GM12801 (cell line): ENCODE measurements around the gene TBX10.

ENCODE experiments used
- TF ChIP-seq, protein P1 (sequence below): IDR thresholded peaks from one replicate; pipeline ENCODE4 v1.5.1; 2011; ENCODE audit warnings: control low read depth; ENCODE audit not compliant: insufficient read length; ENCODE audit errors: extremely low read depth

Gene TBX10

DNA sequence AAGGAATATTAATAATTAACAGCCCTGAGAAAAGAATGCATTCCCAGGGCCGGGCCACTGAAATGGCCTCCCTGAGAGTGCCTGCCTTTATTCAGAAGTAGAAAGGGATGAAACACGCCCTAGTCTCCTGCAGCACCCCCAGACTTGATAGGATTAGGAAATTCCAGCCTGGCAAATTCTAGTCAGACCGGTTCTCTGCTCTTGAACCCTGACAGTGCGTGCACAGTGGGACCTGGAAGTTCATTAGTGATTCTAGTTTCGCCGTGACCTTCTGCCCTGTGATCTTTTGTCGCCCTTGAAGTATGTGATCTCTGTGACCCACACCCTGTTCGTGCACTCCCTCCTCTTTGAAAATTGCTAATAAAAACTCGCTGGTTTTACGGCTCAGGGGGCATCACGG is 58.1 kb downstream of the TBX10 start:
- TF ChIP-seq, protein P1, sequence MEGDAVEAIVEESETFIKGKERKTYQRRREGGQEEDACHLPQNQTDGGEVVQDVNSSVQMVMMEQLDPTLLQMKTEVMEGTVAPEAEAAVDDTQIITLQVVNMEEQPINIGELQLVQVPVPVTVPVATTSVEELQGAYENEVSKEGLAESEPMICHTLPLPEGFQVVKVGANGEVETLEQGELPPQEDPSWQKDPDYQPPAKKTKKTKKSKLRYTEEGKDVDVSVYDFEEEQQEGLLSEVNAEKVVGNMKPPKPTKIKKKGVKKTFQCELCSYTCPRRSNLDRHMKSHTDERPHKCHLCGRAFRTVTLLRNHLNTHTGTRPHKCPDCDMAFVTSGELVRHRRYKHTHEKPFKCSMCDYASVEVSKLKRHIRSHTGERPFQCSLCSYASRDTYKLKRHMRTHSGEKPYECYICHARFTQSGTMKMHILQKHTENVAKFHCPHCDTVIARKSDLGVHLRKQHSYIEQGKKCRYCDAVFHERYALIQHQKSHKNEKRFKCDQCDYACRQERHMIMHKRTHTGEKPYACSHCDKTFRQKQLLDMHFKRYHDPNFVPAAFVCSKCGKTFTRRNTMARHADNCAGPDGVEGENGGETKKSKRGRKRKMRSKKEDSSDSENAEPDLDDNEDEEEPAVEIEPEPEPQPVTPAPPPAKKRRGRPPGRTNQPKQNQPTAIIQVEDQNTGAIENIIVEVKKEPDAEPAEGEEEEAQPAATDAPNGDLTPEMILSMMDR, result no peak
